Activated CD8-positive, alpha-beta T cell treated with anti-CD3 and anti-CD28 coated beads for 36 hours (primary cell): ENCODE measurements around the gene LRCH3. TPM values are rescaled to one million over a fixed set of nuclear protein-coding genes. Genes with fewer than 3 reads are reported as not detected.
A peak's percentile ranks its signal among the peaks of the same experiment; 100 is the strongest.

Source experiments
- ATAC-seq: fragments of 200-7000 bp; cut with Tn5 transposase; one replicate; pipeline ENCODE4 v1.10.0; 2021; ENCODE audit warnings: mild to moderate bottlenecking, moderate library complexity
- CTCF ChIA-PET: fragments of 350-600 bp; sonication (Branson Sonifier 250); formaldehyde crosslinking; loops from one replicate; lab custom pipeline; 2021; ENCODE audit warnings: antibody characterized with exemption; lab: Charles Lee
- POLR2A ChIA-PET: fragments of 350-600 bp; sonication (Branson Sonifier 250); formaldehyde crosslinking; loops from one replicate; lab custom pipeline; 2021; ENCODE audit warnings: antibody characterized with exemption; lab: Charles Lee
- DNase-seq: peaks from one replicate; pipeline ENCODE4 v3.0.0-alpha.2; 2020
- H3K27ac Mint-ChIP-seq: one replicate; pipeline ENCODE4 v1.8.0; 2021; ENCODE audit warnings: mild to moderate bottlenecking, mixed read lengths
- H3K27me3 Mint-ChIP-seq: one replicate; pipeline ENCODE4 v1.8.0; 2021; ENCODE audit warnings: mixed read lengths
- H3K36me3 Mint-ChIP-seq: one replicate; pipeline ENCODE4 v1.8.0; 2021; ENCODE audit warnings: low read depth, mixed read lengths
- H3K4me1 Mint-ChIP-seq: one replicate; pipeline ENCODE4 v1.8.0; 2021; ENCODE audit warnings: low read depth, mixed read lengths
- H3K4me3 Mint-ChIP-seq: one replicate; pipeline ENCODE4 v1.8.0; 2021; ENCODE audit warnings: mild to moderate bottlenecking, moderate library complexity, mixed read lengths
- H3K9me3 Mint-ChIP-seq: one replicate; pipeline ENCODE4 v1.8.0; 2021; ENCODE audit warnings: mixed read lengths
- intact Hi-C: fragments of 100-400 bp; cut with micrococcal nuclease; formaldehyde crosslinking; loops from one replicate; pipeline ENCODE4 v1.10.0; 2022
- total RNA-seq, 2 experiments: library from RNA; stranded (reverse); gene quantifications; one replicate each; pipeline ENCODE4 v1.2.3, GENCODE V29; 2021
- TF ChIP-seq, protein P1 (sequence below): fragments of 200-600 bp; IDR thresholded peaks from one replicate; pipeline ENCODE4 v1.8.0; 2022; ENCODE audit warnings: antibody characterized with exemption, mild to moderate bottlenecking

Gene LRCH3
- total RNA-seq, 2 experiments from 2014 or later, result 43.8 to 53.5 TPM

DNA sequence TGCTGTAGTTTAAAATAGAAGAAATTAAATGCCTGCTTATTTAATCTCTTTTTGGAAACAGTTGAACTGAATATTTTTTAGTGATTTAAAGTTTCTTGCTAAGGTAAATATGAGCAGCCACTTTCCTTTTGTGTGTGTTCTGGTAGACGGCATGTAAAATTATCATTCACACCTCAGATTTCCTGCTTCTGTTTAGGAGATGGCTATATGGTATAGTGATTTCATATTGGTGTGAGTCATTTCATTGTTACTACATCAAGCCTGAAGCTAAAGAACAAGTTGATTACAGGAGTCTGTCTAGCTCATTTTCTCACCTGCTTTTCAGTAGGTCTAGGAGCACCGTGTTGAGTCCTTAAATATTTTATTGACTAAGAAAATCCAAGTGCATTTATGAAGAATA, 2.2 kb downstream of the LRCH3 start:
- Mint-ChIP-seq H3K9me3 (no peaks in the 10 kb centered on the region), H3K4me1 (peaks cover 41% of the 10 kb centered on the region), H3K36me3 (peaks cover 6% of the 10 kb centered on the region), H3K4me3 (peak overlapping the region; percentile 52), H3K27ac (peak overlapping the region; percentile 52), H3K27me3 (no peaks in the 10 kb centered on the region)
- no peak for DNase-seq
- peak; percentile 63 for ATAC-seq
- ChIA-PET CTCF (interaction anchor here (0.6 to 1.5 kb wide), 4 partner anchors 8 to 1368 kb away, joined by 3 to 7 read pairs (median 3); no protein-coding TSS in a partner anchor), POLR2A (interaction anchor here (0.6 to 1.6 kb wide), 2 partner anchors 11 to 43 kb away, joined by 3 read pairs; no protein-coding TSS in a partner anchor)
- intact Hi-C loops, result loop anchor here (5.0 kb wide), 1 partner anchor 46 kb away; the partner anchor contains the start of gene FYTTD1
- TF ChIP-seq, protein P1, sequence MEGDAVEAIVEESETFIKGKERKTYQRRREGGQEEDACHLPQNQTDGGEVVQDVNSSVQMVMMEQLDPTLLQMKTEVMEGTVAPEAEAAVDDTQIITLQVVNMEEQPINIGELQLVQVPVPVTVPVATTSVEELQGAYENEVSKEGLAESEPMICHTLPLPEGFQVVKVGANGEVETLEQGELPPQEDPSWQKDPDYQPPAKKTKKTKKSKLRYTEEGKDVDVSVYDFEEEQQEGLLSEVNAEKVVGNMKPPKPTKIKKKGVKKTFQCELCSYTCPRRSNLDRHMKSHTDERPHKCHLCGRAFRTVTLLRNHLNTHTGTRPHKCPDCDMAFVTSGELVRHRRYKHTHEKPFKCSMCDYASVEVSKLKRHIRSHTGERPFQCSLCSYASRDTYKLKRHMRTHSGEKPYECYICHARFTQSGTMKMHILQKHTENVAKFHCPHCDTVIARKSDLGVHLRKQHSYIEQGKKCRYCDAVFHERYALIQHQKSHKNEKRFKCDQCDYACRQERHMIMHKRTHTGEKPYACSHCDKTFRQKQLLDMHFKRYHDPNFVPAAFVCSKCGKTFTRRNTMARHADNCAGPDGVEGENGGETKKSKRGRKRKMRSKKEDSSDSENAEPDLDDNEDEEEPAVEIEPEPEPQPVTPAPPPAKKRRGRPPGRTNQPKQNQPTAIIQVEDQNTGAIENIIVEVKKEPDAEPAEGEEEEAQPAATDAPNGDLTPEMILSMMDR, result no peak

DNA sequence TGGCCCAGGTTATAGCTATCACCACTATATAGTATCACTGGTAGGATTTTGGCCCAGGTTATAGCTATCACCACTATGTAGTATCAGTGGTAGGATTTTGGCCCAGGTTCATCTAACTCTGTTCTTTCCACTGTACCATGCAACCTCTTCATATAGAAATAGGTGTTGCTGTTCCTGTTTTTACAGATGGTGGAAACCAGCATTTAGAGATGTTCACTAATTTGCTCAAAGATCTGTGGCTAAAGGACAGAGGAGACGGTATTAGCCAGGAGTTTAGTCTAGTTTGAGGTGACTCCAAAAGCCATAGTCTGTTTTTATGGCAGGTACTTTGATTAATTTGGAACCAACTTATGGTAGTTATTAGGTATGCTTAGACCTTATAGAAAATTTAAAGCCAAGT, 3.1 kb downstream of the LRCH3 start:
- Mint-ChIP-seq H3K27ac (no peak overlapping the region), H3K4me1 (peaks cover 50% of the 10 kb centered on the region), H3K9me3 (no peaks in the 10 kb centered on the region), H3K27me3 (no peaks in the 10 kb centered on the region), H3K36me3 (peaks cover 6% of the 10 kb centered on the region), H3K4me3 (no peak overlapping the region)
- POLR2A ChIA-PET, result interaction anchor here (0.6 kb wide), 1 partner anchor 14 kb away, joined by 4 read pairs; no protein-coding TSS in a partner anchor
- no peak for DNase-seq
- TF ChIP-seq, protein P1, result no peak
- ATAC-seq, result no peak
- CTCF ChIA-PET, result interaction anchor here (1.2 to 1.3 kb wide), 2 partner anchors 53 to 287 kb away, joined by 3 read pairs; no protein-coding TSS in a partner anchor
- intact Hi-C loops, result loop anchor here (5.0 kb wide), 1 partner anchor 47 kb away; the partner anchor contains the start of gene FYTTD1

DNA sequence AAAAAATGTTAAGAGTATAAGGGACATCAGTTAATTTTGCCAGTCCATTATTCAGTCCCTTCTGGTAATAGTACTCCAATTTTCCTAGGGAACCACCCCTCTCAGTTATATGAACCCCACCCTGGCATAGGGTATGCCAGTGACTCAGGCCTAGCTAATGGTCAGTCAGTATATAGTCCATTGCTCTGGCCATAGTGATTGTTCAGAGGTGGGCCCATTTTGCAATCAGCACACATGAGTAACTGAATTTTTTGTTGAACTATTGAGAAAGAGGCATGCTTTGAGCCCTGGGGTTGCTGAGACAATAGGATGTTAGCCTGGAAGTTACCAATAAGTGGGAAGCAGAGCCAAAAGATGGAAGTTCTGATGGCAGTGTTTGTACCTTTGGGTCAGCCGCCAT, 4.1 kb downstream of the LRCH3 start:
- Mint-ChIP-seq H3K9me3 (no peaks in the 10 kb centered on the region), H3K27me3 (no peaks in the 10 kb centered on the region), H3K36me3 (peaks cover 6% of the 10 kb centered on the region), H3K4me3 (no peak overlapping the region), H3K4me1 (peaks cover 53% of the 10 kb centered on the region), H3K27ac (no peak overlapping the region)
- intact Hi-C loops, result no loop called here
- DNase-seq, result no peak
- ChIA-PET CTCF (interaction anchor here (1.3 to 2.0 kb wide), 2 partner anchors 18 to 285 kb away, joined by 3 to 6 read pairs; no protein-coding TSS in a partner anchor), POLR2A (interaction anchor here (0.5 kb wide), 1 partner anchor 209 kb away, joined by 3 read pairs; no protein-coding TSS in a partner anchor)
- no peak for ATAC-seq
- TF ChIP-seq, protein P1, result no peak

- H3K9me3 Mint-ChIP-seq, result no peaks in the 10 kb centered on the region
- H3K4me3 Mint-ChIP-seq, result no peak overlapping the region
- TF ChIP-seq, protein P1, result no peak
- H3K27me3 Mint-ChIP-seq, result no peaks in the 10 kb centered on the region
- intact Hi-C loops, result no loop called here
- ChIA-PET CTCF (interaction anchor here (1.0 to 2.0 kb wide), 3 partner anchors 19 to 130 kb away, joined by 3 to 6 read pairs (median 3); no protein-coding TSS in a partner anchor), POLR2A (interaction anchor here (0.7 kb wide), 1 partner anchor 12 kb away, joined by 3 read pairs; no protein-coding TSS in a partner anchor)
- no peak overlapping the region for H3K27ac Mint-ChIP-seq
- peaks cover 57% of the 10 kb centered on the region for H3K4me1 Mint-ChIP-seq
- no peak for ATAC-seq
- peaks cover 6% of the 10 kb centered on the region for H3K36me3 Mint-ChIP-seq
- no peak for DNase-seq
Observed at GRCh38 chr3:197796087-197796486, 5.0 kb downstream of the LRCH3 start.

DNA sequence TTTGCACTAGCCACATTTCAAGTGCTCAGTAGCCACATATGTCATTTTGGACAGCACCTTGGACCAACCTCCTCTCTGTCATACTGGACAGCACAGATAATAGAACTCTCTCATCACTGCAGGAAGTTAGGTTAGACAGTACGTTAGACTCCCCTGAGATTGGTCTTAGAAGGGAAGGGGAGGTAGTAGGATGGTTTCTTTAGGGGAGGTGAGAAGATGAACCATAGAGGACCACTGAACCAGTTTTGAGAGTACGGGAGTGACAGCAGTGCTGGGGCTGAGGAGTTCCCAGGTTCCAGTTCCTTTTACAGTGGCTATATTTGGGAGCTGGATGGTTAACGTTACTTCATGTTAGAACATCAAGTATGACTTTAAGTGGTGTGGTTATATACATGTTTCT, 7.8 kb downstream of the LRCH3 start:
- intact Hi-C loops, result no loop called here
- DNase-seq, result no peak
- ATAC-seq, result no peak
- peaks cover 3% of the 10 kb centered on the region for H3K36me3 Mint-ChIP-seq
- no peak overlapping the region for H3K4me3 Mint-ChIP-seq
- H3K4me1 Mint-ChIP-seq, result peaks cover 68% of the 10 kb centered on the region
- CTCF ChIA-PET, result interaction anchor here (1.0 kb wide), 1 partner anchor 110 kb away, joined by 3 read pairs; no protein-coding TSS in a partner anchor
- TF ChIP-seq, protein P1, result no peak
- no peaks in the 10 kb centered on the region for H3K9me3 Mint-ChIP-seq
- H3K27ac Mint-ChIP-seq, result no peak overlapping the region
- POLR2A ChIA-PET, result interaction anchor here (0.8 kb wide), 1 partner anchor 11 kb away, joined by 3 read pairs; no protein-coding TSS in a partner anchor
- no peaks in the 10 kb centered on the region for H3K27me3 Mint-ChIP-seq
